Erythroblast (primary cell): ENCODE measurements around the gene ACVR1.

Experiments
- GATA1 ChIP-seq: IDR thresholded peaks from 2 replicates; pipeline ENCODE4 v1.6.1; 2011; ENCODE audit warnings: low read depth, mild to moderate bottlenecking, control low read depth, low read length, moderate library complexity
- POLR2A ChIP-seq: IDR thresholded peaks from 2 replicates; pipeline ENCODE4 v1.6.1; 2011; ENCODE audit warnings: mild to moderate bottlenecking, low read length

- TF ChIP-seq POLR2A, result no peak
- no peak for TF ChIP-seq GATA1
Observed at GRCh38 chr2:157813467-157813866, 62.7 kb downstream of the ACVR1 start.
